Activated CD8-positive, alpha-beta memory T cell treated with anti-CD3 and anti-CD28 coated beads, Interleukin-2, amount 50 U/mL, for 1 hour (primary cell): ENCODE results near the gene PTCD1.
A peak's percentile ranks its signal among the peaks of the same experiment; 100 is the strongest.
"Not testable (repeated sequence)": the region's sequence is repeated elsewhere in the genome, so short reads cannot be mapped to it uniquely, and the experiment has no call there.

Experiments used
- DNase-seq: peaks from one replicate; pipeline ENCODE4 v3.0.0-alpha.2; 2020; ENCODE audit errors: extremely low read depth

Gene PTCD1

DNA sequence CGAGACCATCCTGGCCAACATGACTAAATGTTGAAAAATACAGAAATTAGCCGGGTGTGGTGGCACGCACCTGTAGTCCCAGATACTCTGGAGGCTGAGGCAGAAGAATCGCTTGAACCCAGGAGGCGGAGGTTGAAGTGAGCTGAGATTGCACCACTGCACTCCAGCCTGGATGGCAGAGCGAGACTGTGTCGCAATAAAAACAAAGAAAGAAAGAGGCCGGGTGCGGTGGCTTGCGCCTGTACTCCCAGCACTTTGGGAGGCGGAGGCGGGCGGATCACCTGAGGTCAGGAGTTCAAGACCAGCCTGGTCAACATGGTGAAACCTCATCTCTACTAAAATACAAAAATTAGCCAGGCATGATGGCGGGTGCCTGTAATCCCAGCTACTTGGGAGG is 51.4 kb downstream of the PTCD1 start:
- DNase-seq = not testable (repeated sequence)

GRCh38 chr7:99386584-99387238 is 51.9 kb downstream of the PTCD1 start:
- no peak for DNase-seq

DNA sequence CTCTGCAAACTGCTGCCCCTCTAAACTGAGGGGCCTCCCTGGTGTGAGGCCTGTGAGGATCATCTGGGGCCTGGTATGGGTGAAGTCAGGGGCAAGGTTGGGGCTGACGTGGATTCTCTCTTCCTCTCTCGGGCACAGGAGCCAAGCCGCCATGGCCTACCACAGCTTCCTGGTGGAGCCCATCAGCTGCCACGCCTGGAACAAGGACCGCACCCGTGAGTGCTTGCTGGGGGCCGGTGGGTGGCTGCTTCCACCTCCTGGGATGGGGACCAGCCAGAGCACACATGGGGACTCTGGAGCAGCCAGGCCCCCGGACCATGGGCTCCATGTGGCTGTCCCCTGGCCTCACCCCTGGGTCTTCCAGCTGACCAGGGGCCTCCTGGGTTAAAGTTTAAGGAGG is 53.0 kb downstream of the PTCD1 start:
- DNase-seq = no peak

DNA sequence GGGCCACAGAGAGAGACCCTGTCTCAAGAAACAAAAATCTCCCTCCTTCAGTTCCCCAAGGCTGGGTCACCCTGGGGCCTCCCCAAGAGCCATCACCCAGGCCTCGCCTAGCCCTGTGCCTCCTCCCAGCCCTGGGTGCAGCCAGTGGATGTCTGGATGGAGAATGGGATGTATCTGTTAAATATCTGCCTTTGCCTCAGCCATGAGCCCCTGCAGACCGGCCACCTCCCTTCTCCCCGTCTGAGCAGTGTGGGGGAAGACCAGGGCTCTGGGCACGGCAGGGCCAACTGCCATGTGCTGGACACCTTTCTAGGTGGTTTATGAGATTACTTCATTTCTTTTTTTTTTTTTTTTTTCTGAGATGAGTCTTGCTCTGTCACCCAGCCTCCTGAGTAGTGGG is 54.1 kb downstream of the PTCD1 start:
- no peak for DNase-seq

GRCh38 chr7:99383791-99384370 is 54.7 kb downstream of the PTCD1 start:
- DNase-seq = no peak

DNA sequence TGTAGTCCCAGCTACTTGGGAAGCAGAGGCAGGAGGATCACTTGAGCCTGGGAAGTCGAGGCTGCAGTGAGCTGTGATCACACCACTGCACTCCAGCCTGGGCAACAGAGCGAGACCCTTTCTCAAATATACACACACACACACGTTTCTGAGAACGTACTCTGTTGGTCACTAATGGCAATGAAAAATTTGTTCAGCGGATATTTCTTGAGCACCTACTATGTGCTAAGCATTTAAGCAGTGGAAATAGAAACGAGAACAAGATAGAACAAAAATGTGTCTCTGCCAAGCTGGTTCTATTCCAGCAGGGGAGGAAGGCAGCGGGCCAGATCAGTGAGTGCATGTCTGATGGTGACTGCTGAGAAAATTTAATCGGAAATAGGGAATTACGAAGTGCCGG is 55.4 kb downstream of the PTCD1 start:
- DNase-seq = no peak

GRCh38 chr7:99381664-99382075 is 56.9 kb downstream of the PTCD1 start:
- DNase-seq = no peak

DNA sequence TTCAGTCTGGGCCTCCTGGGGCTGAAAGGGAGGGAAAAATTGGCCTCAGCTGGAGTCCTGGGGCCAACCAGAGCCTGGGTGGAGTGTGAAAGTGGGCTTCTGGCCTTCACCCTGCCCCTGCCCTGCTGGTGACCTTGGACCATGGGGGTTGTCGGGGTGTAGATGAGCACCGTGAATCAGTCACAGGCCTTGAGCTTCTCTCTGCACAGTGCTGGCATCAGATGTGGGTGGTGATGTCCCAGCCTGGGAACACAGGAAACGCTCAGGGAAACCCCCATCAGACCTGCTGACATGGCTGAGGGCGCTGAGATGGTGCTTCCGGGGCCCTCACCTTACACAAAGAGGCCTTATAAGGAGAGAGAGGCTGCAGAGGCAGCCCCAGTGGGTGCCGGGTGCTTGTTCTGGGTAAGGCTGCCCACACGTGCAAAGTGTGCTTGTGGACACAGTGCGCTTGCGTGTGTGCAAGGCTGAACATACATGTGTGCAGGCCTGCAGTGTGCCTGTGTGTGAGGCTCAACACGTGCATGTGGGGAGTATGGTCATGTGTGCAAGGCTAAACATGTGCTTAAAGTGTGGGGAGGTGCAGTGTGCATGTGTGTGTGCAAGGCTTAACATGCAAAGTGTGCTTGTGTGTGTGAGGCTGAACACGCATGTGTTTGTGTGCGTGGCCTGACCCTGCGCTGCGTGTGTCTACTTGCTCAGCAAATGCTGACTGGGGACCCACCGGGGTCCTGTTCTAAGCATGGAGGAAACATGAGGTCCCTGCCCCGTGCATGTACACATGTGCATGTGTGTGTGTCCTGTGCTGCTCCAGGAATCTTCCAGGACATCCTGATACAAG is 57.6 kb downstream of the PTCD1 start:
- peak; percentile 88 for DNase-seq

- DNase-seq = no peak
Measured at GRCh38 chr7:99380032-99380822, 58.4 kb downstream of the PTCD1 start.

- not testable (repeated sequence) for DNase-seq
Measured at GRCh38 chr7:99379693-99380031, 58.9 kb downstream of the PTCD1 start.

DNA sequence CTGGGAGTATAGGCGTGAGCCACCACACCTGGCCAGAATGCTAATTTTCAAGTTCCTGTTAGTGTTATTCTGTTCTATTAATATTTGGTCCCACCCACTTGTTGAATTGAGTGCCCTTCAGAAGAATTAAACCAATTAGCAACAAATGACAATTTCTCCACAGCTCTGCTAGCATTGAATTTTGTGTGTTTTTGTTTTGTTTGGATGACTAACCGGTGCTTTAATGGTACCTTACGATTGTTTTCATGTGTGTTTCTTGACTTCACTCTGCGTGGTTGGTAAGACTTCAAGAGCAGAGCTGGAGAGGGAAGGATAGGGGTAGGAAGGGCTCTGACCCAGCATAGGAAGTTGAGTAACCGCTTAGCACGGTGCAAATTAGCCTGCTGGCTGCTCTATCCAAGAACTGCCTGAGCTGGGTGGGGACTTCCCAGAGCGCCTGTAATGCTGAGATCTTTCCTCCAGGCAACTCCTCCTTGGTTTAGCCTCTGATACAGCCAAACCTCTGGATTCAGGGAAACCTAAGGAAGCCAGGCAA is 59.5 kb downstream of the PTCD1 start:
- no peak for DNase-seq

- DNase-seq = no peak
Measured at GRCh38 chr7:99375070-99375807, 63.4 kb downstream of the PTCD1 start.

DNA sequence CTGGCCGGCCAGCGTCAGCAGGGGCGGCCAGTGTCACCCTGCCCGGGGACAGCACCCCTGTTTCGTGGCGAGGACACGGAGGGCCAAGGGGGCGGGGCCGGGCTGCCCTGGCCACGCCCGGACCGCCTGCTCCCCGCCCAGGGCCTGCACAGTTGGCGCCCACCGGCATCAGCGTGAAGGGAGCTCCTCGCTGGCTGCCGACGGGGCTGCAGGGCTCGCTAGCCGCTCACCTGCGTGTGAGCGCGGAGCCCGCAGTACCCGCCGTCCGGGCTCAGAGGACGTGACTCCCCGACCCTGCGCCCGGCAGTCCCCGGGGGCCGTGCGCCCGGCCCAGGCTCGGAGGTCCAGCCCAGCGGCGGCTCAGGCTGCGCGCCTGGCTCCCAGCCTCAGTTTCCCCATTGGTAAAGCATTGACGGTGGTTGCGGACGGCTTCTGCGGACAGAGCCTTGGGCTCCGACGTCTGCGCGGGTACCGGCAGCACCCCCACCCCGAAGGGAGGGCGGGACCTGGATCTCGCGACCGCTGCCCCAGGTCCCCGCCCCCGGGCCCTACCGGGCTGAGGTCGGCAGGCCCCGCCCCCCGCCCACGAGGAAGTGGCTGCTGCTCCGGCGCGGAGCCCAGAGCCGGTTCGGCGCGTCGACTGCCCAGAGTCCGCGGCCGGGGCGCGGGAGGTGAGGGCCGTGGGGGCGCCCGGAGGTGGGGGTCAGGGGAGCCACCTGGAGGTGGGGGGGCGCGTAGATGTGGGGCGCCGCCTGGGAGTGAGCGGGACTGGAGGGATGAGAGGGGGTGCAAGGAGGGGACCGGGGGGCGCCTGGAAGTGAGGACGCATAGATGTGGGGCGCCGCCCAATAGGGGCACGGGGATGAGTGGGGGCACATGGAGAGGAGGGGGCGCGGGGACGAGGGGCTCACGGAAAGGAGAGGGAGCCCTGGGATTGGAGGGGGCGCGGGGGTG is 64.2 kb downstream of the PTCD1 start, which contains the start of gene ARPC1B:
ARPC1B (plus strand) TSS at position 620 of the 954 bp plus-strand sequence. CDS start 10,985 bp downstream, outside the sequence.
- no peak for DNase-seq

- DNase-seq = no peak
Measured at GRCh38 chr7:99373091-99374066, 65.2 kb downstream of the PTCD1 start.

GRCh38 chr7:99372275-99373090 is 66.1 kb downstream of the PTCD1 start:
- no peak for DNase-seq

- DNase-seq = no peak
Measured at GRCh38 chr7:99371376-99371920, 67.2 kb downstream of the PTCD1 start.

DNA sequence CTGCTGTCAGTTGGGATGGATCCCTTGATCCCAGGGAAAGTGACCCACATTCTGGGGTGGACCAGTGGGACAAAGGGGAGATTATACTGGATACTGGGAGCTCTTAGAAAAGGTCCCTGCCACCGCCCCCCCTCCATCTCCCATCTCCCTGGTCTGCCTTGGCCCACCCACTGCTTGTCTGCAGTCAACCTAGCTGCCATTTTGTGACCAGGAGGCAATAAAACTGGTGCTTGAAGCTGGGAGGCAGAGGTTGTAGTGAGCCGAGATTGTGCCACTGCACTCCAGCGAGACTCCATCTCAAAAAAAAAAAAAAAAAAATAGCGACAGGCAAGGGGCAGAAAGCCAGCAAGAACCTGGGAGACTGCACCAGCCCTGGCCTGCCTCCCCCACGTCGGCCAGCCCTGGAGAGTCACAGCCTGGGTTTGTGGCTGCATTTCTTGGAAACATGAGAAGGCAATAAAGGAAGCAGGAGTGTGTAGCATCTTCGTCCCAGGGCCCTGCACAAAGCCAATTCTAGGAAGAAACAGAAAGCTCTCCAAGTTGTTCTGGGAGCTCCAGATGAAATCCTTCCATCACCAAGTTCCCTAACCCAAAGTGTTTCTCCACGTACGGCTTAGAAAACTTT is 68.7 kb downstream of the PTCD1 start:
- no peak for DNase-seq
